Trophoblast cell (in vitro differentiated cells and primary cell): ENCODE measurements around the gene STYX.

Experiments used
- DNase-seq, 2 donors: peaks; one replicate each; pipeline ENCODE4 v3.0.0-alpha.2; 2016
- H2AFZ ChIP-seq: 2 replicates; pipeline ENCODE4 v1.6.1; 2013; ENCODE audit warnings: low read length, moderate library complexity, mild to moderate bottlenecking; ENCODE audit not compliant: insufficient read depth, poor library complexity
- H2AK5ac ChIP-seq: 2 replicates; pipeline ENCODE4 v1.6.1; 2013; ENCODE audit warnings: mild to moderate bottlenecking, low read length
- H2BK120ac ChIP-seq: 2 replicates; pipeline ENCODE4 v1.6.1; 2013; ENCODE audit warnings: low read length, mild to moderate bottlenecking, moderate library complexity; ENCODE audit not compliant: insufficient read depth, poor library complexity
- H2BK12ac ChIP-seq: 2 replicates; pipeline ENCODE4 v1.6.1; 2013; ENCODE audit warnings: mild to moderate bottlenecking, low read length, moderate library complexity
- H2BK5ac ChIP-seq: 2 replicates; pipeline ENCODE4 v1.6.1; 2013; ENCODE audit warnings: low read length, low read depth, moderate library complexity, mild to moderate bottlenecking; ENCODE audit not compliant: poor library complexity
- H3K14ac ChIP-seq: 2 replicates; pipeline ENCODE4 v1.6.1; 2013; ENCODE audit warnings: mild to moderate bottlenecking, low read length
- H3K18ac ChIP-seq: 2 replicates; pipeline ENCODE4 v1.6.1; 2013; ENCODE audit warnings: mild to moderate bottlenecking, low read length
- H3K23ac ChIP-seq: 2 replicates; pipeline ENCODE4 v1.6.1; 2013; ENCODE audit warnings: low read length
- H3K27ac ChIP-seq: 2 replicates; pipeline ENCODE4 v1.5.1; 2013; ENCODE audit warnings: low read depth, mild to moderate bottlenecking, inconsistent platforms, low read length, moderate library complexity
- H3K27me3 ChIP-seq: 2 replicates; pipeline ENCODE4 v1.6.1; 2013; ENCODE audit warnings: inconsistent platforms, mild to moderate bottlenecking, low read length, moderate library complexity; ENCODE audit not compliant: insufficient read depth
- H3K36me3 ChIP-seq, 2 experiments: 1 replicate in 1 of 2; 2 replicates in 1 of 2; pipeline ENCODE4 v1.6.1; 2013; ENCODE audit warnings: low read length in 2 of 2, mild to moderate bottlenecking in 2 of 2, moderate library complexity in 1 of 2; ENCODE audit not compliant: insufficient read depth in 2 of 2, control insufficient read depth in 1 of 2
- H3K4ac ChIP-seq: 2 replicates; pipeline ENCODE4 v1.6.1; 2013; ENCODE audit warnings: low read depth, mild to moderate bottlenecking, low read length, moderate library complexity
- H3K4me1 ChIP-seq, 2 experiments: 1 replicate in 1 of 2; 2 replicates in 1 of 2; pipeline ENCODE4 v1.6.1; 2013; ENCODE audit warnings: low read length in 2 of 2, mild to moderate bottlenecking in 2 of 2, moderate library complexity in 1 of 2; ENCODE audit not compliant: insufficient read depth in 2 of 2, control insufficient read depth in 1 of 2
- H3K4me2 ChIP-seq: 2 replicates; pipeline ENCODE4 v1.6.1; 2013; ENCODE audit warnings: inconsistent platforms, mild to moderate bottlenecking, low read length, moderate library complexity
- H3K4me3 ChIP-seq: 2 replicates; pipeline ENCODE4 v1.5.1; 2013; ENCODE audit warnings: mild to moderate bottlenecking, low read depth, low read length, inconsistent platforms
- H3K79me1 ChIP-seq: one replicate; pipeline ENCODE4 v1.6.1; 2013; ENCODE audit warnings: low read length
- H3K79me2 ChIP-seq: 2 replicates; pipeline ENCODE4 v1.6.1; 2013; ENCODE audit warnings: low read length, mild to moderate bottlenecking; ENCODE audit not compliant: control insufficient read depth, insufficient read depth, poor library complexity
- H3K9ac ChIP-seq: 2 replicates; pipeline ENCODE4 v1.6.1; 2013; ENCODE audit warnings: mild to moderate bottlenecking, low read length
- H3K9me3 ChIP-seq: 2 replicates; pipeline ENCODE4 v1.6.1; 2013; ENCODE audit warnings: low read depth, mild to moderate bottlenecking, control low read depth, inconsistent platforms, low read length; ENCODE audit not compliant: insufficient read depth
- H4K12ac ChIP-seq: 2 replicates; pipeline ENCODE4 v1.6.1; 2013; ENCODE audit warnings: low read depth, mild to moderate bottlenecking, low read length, moderate library complexity
- H4K8ac ChIP-seq: 2 replicates; pipeline ENCODE4 v1.6.1; 2013; ENCODE audit warnings: low read depth, mild to moderate bottlenecking, low read length, moderate library complexity
- H4K91ac ChIP-seq: one replicate; pipeline ENCODE4 v1.6.1; 2013; ENCODE audit warnings: low read depth, mild to moderate bottlenecking, low read length, moderate library complexity
- WGBS: extraction: QIAGEN DNeasy Blood & Tissue Kit; methylation state at CpG from one replicate; pipeline ENCODE4 v1.1.7; 2013; ENCODE audit warnings: missing lambda C conversion rate; ENCODE audit not compliant: insufficient read length, insufficient coverage; ENCODE audit errors: extremely low coverage; 5-methylcytosine and 5-hydroxymethylcytosine counted together

STYX gene

DNA sequence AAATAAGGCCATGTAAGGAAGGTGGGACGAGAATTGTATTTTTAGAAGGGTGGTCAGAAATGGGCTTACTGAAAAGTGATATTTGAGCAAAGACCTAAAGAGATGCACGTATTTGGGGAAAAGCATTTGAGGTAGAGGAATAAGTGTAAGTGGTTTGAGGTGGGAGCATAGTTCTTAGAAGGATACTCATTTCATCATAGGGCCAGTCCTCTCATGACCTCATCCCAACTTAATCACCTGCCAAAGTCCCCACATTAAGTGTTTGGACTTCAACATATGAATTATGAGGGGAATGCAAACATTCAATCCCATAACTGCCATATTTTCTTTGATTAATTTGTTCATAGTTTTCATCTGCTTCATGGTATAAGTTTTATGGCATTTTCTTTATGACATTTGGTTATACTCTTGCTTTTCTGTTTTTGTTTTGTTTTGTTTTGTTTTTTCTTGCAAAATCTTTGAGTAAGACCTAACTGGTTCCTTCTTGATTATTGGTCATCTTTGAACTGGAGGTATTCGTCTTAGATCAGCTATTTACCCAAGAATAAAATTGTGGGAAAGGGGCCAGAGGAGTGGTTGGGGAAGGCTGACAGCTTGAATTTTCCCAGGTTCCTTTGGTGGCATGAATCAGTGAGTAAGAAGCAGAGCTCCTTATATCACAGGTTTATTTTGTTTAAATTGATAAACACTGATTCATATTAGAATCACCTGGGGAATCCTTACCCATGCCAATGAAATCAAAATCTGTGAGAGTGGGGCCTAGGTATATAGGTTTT, 37.3 kb downstream of the STYX start:
- Histone ChIP-seq H3K23ac (no peak overlapping the region), H3K79me2 (no peaks in the 10 kb centered on the region), H3K18ac (no peak overlapping the region), H3K9me3 (no peaks in the 10 kb centered on the region), H3K79me1 (no peaks in the 10 kb centered on the region), H4K8ac (no peak overlapping the region), H3K27me3 (no peaks in the 10 kb centered on the region), H2AK5ac (no peak overlapping the region), H3K36me3 (peaks cover 3 to 11% of the 10 kb centered on the region in 2 experiments), H3K4ac (no peak overlapping the region), H4K91ac (no peak overlapping the region), H2BK12ac (no peak overlapping the region), H2BK5ac (no peak overlapping the region), H3K14ac (no peak overlapping the region), H3K9ac (no peak overlapping the region), H3K4me2 (no peak overlapping the region), H2BK120ac (no peak overlapping the region), H3K4me3 (no peak overlapping the region), H3K4me1 (no peaks in the 10 kb centered on the region), H3K27ac (no peak overlapping the region), H4K12ac (no peak overlapping the region), H2AFZ (no peak overlapping the region)
- 100% methylated on average over 2 of the region's 3 CpGs for WGBS
- DNase-seq, result no peak

DNA sequence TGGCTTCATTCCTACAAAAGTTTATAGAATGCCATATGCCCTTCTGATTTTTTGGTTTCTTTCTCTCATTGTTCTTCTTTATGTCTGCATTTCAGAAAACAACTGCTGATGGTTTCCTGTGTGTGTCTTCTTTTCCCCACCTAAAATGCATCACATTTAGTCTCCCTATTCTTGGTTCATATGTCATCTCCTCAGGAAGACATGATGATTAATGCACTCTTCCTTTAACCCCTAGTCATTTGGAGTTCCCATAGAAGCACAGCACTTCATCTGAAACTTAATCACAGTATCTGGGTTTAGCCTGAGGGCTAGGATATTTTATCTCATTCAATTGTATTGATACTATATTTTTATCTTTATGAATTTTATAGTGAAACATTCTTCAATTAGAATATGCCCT, 39.9 kb downstream of the STYX start:
- Histone ChIP-seq H3K9ac (no peak overlapping the region), H3K4ac (no peak overlapping the region), H3K18ac (no peak overlapping the region), H3K4me1 (no peaks in the 10 kb centered on the region), H3K79me1 (no peaks in the 10 kb centered on the region), H3K23ac (no peak overlapping the region), H3K14ac (no peak overlapping the region), H4K8ac (no peak overlapping the region), H2AFZ (no peak overlapping the region), H4K12ac (no peak overlapping the region), H2BK5ac (no peak overlapping the region), H4K91ac (no peak overlapping the region), H2BK120ac (no peak overlapping the region), H3K36me3 (peaks cover 3 to 11% of the 10 kb centered on the region in 2 experiments), H3K9me3 (no peaks in the 10 kb centered on the region), H3K4me3 (no peak overlapping the region), H3K4me2 (no peak overlapping the region), H3K79me2 (no peaks in the 10 kb centered on the region), H3K27ac (no peak overlapping the region), H3K27me3 (no peaks in the 10 kb centered on the region), H2BK12ac (no peak overlapping the region), H2AK5ac (no peak overlapping the region)
- no peak for DNase-seq

DNA sequence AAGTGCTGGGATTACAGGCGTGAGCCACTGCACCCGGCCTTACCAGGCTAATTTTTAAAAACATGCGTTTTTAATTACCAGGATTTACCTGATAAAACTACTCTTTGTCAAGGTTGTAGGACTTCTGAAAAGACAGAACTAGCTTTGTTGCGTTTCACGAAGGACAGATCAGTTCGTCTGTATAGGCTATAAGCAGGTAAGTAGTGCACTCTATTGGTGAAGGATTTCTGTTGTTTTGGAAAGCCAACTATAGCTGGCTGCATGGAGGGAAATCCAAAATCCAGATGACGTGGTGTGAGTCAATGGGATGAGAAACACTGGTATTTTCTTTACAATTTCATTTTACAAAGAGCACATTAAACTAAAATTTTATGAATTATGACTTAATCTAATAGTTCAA, 46.9 kb downstream of the STYX start:
- H2BK120ac ChIP-seq, result no peak overlapping the region
- H3K79me1 ChIP-seq, result no peaks in the 10 kb centered on the region
- no peak for DNase-seq
- H3K18ac ChIP-seq, result no peak overlapping the region
- H3K4me3 ChIP-seq, result no peak overlapping the region
- H4K12ac ChIP-seq, result no peak overlapping the region
- H3K9me3 ChIP-seq, result no peaks in the 10 kb centered on the region
- H3K9ac ChIP-seq, result no peak overlapping the region
- H3K79me2 ChIP-seq, result no peaks in the 10 kb centered on the region
- H4K91ac ChIP-seq, result no peak overlapping the region
- H2AFZ ChIP-seq, result no peak overlapping the region
- no peak overlapping the region for H2BK5ac ChIP-seq
- H4K8ac ChIP-seq, result no peak overlapping the region
- H3K23ac ChIP-seq, result no peak overlapping the region
- no peak overlapping the region for H3K4ac ChIP-seq
- no peak overlapping the region for H2AK5ac ChIP-seq
- H3K27me3 ChIP-seq, result no peaks in the 10 kb centered on the region
- no CpG with 5 or more reads among the region's 7 CpGs for WGBS
- H3K14ac ChIP-seq, result no peak overlapping the region
- no peaks in the 10 kb centered on the region for H3K4me1 ChIP-seq
- H3K4me2 ChIP-seq, result no peak overlapping the region
- H3K36me3 ChIP-seq, result peaks cover 10 to 14% of the 10 kb centered on the region in 2 experiments
- H2BK12ac ChIP-seq, result no peak overlapping the region
- H3K27ac ChIP-seq, result no peak overlapping the region

DNA sequence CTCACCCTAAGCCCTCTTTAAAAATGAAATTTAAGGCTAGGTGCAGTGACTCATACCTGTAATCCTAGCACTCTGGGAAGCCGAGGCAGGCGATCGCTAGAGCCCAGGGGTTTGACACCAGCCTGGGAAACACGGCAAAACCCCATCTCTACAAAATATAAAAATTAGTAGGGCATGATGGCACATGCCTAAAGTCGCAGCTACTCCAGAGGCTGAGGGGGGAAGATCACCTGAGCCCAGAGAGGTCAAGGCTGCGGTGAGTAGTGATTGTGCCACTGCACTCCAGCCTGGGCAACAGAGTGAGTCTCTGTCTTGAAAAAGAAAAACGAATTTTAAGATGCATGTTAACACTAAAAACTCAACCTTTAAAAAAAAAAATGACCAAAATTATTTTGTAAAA, 48.7 kb downstream of the STYX start:
- H4K8ac ChIP-seq, result no peak overlapping the region
- H4K12ac ChIP-seq, result no peak overlapping the region
- no peaks in the 10 kb centered on the region for H3K79me2 ChIP-seq
- H2BK120ac ChIP-seq, result no peak overlapping the region
- no peaks in the 10 kb centered on the region for H3K9me3 ChIP-seq
- no peak overlapping the region for H4K91ac ChIP-seq
- no peak overlapping the region for H3K27ac ChIP-seq
- no peaks in the 10 kb centered on the region for H3K79me1 ChIP-seq
- DNase-seq, result no peak
- no peak overlapping the region for H3K4ac ChIP-seq
- H2AK5ac ChIP-seq, result no peak overlapping the region
- H3K27me3 ChIP-seq, result no peaks in the 10 kb centered on the region
- no peak overlapping the region for H3K14ac ChIP-seq
- no peak overlapping the region for H2BK12ac ChIP-seq
- H3K36me3 ChIP-seq, result peaks cover 10 to 14% of the 10 kb centered on the region in 2 experiments
- H3K4me2 ChIP-seq, result no peak overlapping the region
- H3K9ac ChIP-seq, result no peak overlapping the region
- H3K23ac ChIP-seq, result no peak overlapping the region
- no peak overlapping the region for H2AFZ ChIP-seq
- H3K4me3 ChIP-seq, result no peak overlapping the region
- WGBS, result no CpG with 5 or more reads among the region's 7 CpGs
- no peak overlapping the region for H3K18ac ChIP-seq
- no peaks in the 10 kb centered on the region for H3K4me1 ChIP-seq
- H2BK5ac ChIP-seq, result no peak overlapping the region
